ENCODE data around the gene NUDT1. TPM values are rescaled to one million over a fixed set of nuclear protein-coding genes. Genes with fewer than 3 reads are reported as not detected.

Gene NUDT1
- total RNA-seq, 3 donors from 2014 or later (not counting 1 experiment from before 2014, with no cell fraction given), result 17.9 to 19.2 (median 18.2) TPM

GRCh38 chr7:2198206-2198605 lies 43.8 kb upstream of the NUDT1 start:
- Mint-ChIP-seq H3K4me1 (no peaks in the 10 kb centered on the region), H3K36me3 (no peaks in the 10 kb centered on the region), H3K4me3 (no peak overlapping the region), H3K27ac (no peak overlapping the region), H3K27me3 (ENCODE audit: low read depth in 2 of 2) (no peaks in the 10 kb centered on the region), H3K9me3 (no peaks in the 10 kb centered on the region)
- Histone ChIP-seq H3K4me3 (ENCODE audit: low read length) (no peak overlapping the region), H3K27me3 (ENCODE audit: control insufficient read depth, insufficient read depth, low read length) (no peaks in the 10 kb centered on the region), H3K27ac (ENCODE audit: low read length) (no peak overlapping the region), H3K4me1 (ENCODE audit: control insufficient read depth, insufficient read depth, low read length) (no peaks in the 10 kb centered on the region), H3K9me3 (ENCODE audit: control insufficient read depth, insufficient read depth, low read length) (peaks cover 4% of the 10 kb centered on the region), H3K36me3 (ENCODE audit: control insufficient read depth, insufficient read depth, low read length) (peaks cover 13% of the 10 kb centered on the region)
- intact Hi-C loops (cut with micrococcal nuclease), result no loop called here
- DNase-seq (no peak), ATAC-seq (no peak)
- TF ChIP-seq CTCF (IDR thresholded peaks at IDR 0.05), result no peak
- whole genome bisulfite sequencing (ENCODE audit: insufficient coverage), result 98% methylated on average over 15 of the region's 15 CpGs

- TF ChIP-seq CTCF (IDR thresholded peaks at IDR 0.05), result no peak
- no peak for DNase-seq
- no peaks in the 10 kb centered on the region for H3K36me3 Mint-ChIP-seq
- no peak overlapping the region for H3K4me3 ChIP-seq (ENCODE audit: low read length)
- no peak overlapping the region for H3K27ac ChIP-seq (ENCODE audit: low read length)
- H3K4me1 Mint-ChIP-seq, result no peaks in the 10 kb centered on the region
- H3K36me3 ChIP-seq (ENCODE audit: control insufficient read depth, insufficient read depth, low read length), result peaks cover 13% of the 10 kb centered on the region
- no peaks in the 10 kb centered on the region for H3K27me3 Mint-ChIP-seq (ENCODE audit: low read depth in 2 of 2)
- H3K4me1 ChIP-seq (ENCODE audit: control insufficient read depth, insufficient read depth, low read length), result no peaks in the 10 kb centered on the region
- intact Hi-C loops (cut with micrococcal nuclease), result no loop called here
- H3K27ac Mint-ChIP-seq, result no peak overlapping the region
- H3K9me3 Mint-ChIP-seq, result no peaks in the 10 kb centered on the region
- no peaks in the 10 kb centered on the region for H3K27me3 ChIP-seq (ENCODE audit: control insufficient read depth, insufficient read depth, low read length)
- ATAC-seq, result no peak
- H3K9me3 ChIP-seq (ENCODE audit: control insufficient read depth, insufficient read depth, low read length), result peaks cover 4% of the 10 kb centered on the region
- H3K4me3 Mint-ChIP-seq, result no peak overlapping the region
- WGBS (ENCODE audit: insufficient coverage), result 91% methylated on average over 10 of the region's 10 CpGs
These were observed 43.3 kb upstream of the NUDT1 start for GRCh38 chr7:2198760-2199159.

- H3K9me3 ChIP-seq (ENCODE audit: control insufficient read depth, insufficient read depth, low read length), result peaks cover 4% of the 10 kb centered on the region
- TF ChIP-seq CTCF (IDR thresholded peaks at IDR 0.05), result no peak
- Mint-ChIP-seq H3K4me3 (no peak overlapping the region), H3K9me3 (no peaks in the 10 kb centered on the region), H3K4me1 (no peaks in the 10 kb centered on the region), H3K27ac (no peak overlapping the region), H3K36me3 (no peaks in the 10 kb centered on the region), H3K27me3 (ENCODE audit: low read depth in 2 of 2) (no peaks in the 10 kb centered on the region)
- H3K36me3 ChIP-seq (ENCODE audit: control insufficient read depth, insufficient read depth, low read length), result peaks cover 13% of the 10 kb centered on the region
- ATAC-seq (no peak), DNase-seq (no peak)
- no peaks in the 10 kb centered on the region for H3K27me3 ChIP-seq (ENCODE audit: control insufficient read depth, insufficient read depth, low read length)
- no peak overlapping the region for H3K27ac ChIP-seq (ENCODE audit: low read length)
- no peak overlapping the region for H3K4me3 ChIP-seq (ENCODE audit: low read length)
- 97% methylated on average over 16 of the region's 16 CpGs for WGBS (ENCODE audit: insufficient coverage)
- no peaks in the 10 kb centered on the region for H3K4me1 ChIP-seq (ENCODE audit: control insufficient read depth, insufficient read depth, low read length)
- intact Hi-C loops (cut with micrococcal nuclease), result no loop called here
These were observed 42.5 kb upstream of the NUDT1 start for GRCh38 chr7:2199528-2199927.

GRCh38 chr7:2199956-2200583 lies 42.0 kb upstream of the NUDT1 start:
- TF ChIP-seq CTCF (IDR thresholded peaks at IDR 0.05), result no peak
- Histone ChIP-seq H3K27ac (ENCODE audit: low read length) (no peak overlapping the region), H3K9me3 (ENCODE audit: control insufficient read depth, insufficient read depth, low read length) (peaks cover 4% of the 10 kb centered on the region), H3K36me3 (ENCODE audit: control insufficient read depth, insufficient read depth, low read length) (peaks cover 13% of the 10 kb centered on the region), H3K4me1 (ENCODE audit: control insufficient read depth, insufficient read depth, low read length) (no peaks in the 10 kb centered on the region), H3K27me3 (ENCODE audit: control insufficient read depth, insufficient read depth, low read length) (no peaks in the 10 kb centered on the region), H3K4me3 (ENCODE audit: low read length) (no peak overlapping the region)
- no peak overlapping the region for H3K27ac Mint-ChIP-seq
- no peaks in the 10 kb centered on the region for H3K27me3 Mint-ChIP-seq (ENCODE audit: low read depth in 2 of 2)
- no peaks in the 10 kb centered on the region for H3K9me3 Mint-ChIP-seq
- H3K4me3 Mint-ChIP-seq, result no peak overlapping the region
- no peaks in the 10 kb centered on the region for H3K36me3 Mint-ChIP-seq
- H3K4me1 Mint-ChIP-seq, result no peaks in the 10 kb centered on the region
- WGBS (ENCODE audit: insufficient coverage), result 98% methylated on average over 25 of the region's 25 CpGs
- intact Hi-C loops (cut with micrococcal nuclease), result no loop called here
- ATAC-seq, result no peak
- no peak for DNase-seq

Measured in natural killer cell (primary cell).